H9 (cell line): ENCODE results near the gene ADAMTS6. TPM values are rescaled to one million over a fixed set of nuclear protein-coding genes. Genes with fewer than 3 reads are reported as not detected.

Experiments
- DNase-seq: peaks from one replicate; pipeline ENCODE4 v3.0.0-alpha.2; 2017
- H2AFZ ChIP-seq: one replicate; pipeline ENCODE4 v1.6.1; 2013; ENCODE audit warnings: mild to moderate bottlenecking, low read length, control low read depth, moderate library complexity
- H2AK5ac ChIP-seq: 2 replicates; pipeline ENCODE4 v1.6.1; 2013; ENCODE audit warnings: low read length, control low read depth, mixed read lengths; ENCODE audit not compliant: insufficient read length
- H2BK120ac ChIP-seq: one replicate; pipeline ENCODE4 v1.6.1; 2013; ENCODE audit warnings: low read depth, mild to moderate bottlenecking, low read length, control low read depth, inconsistent platforms; ENCODE audit not compliant: poor library complexity, severe bottlenecking
- H2BK12ac ChIP-seq: 2 replicates; pipeline ENCODE4 v1.6.1; 2013; ENCODE audit warnings: low read length, control low read depth, mixed read lengths, low read depth; ENCODE audit not compliant: insufficient read length
- H2BK15ac ChIP-seq: 2 replicates; pipeline ENCODE4 v1.6.1; 2013; ENCODE audit warnings: low read depth, low read length, control low read depth
- H2BK20ac ChIP-seq: one replicate; pipeline ENCODE4 v1.6.1; 2013; ENCODE audit warnings: low read depth, mild to moderate bottlenecking, low read length, control low read depth, inconsistent platforms; ENCODE audit not compliant: poor library complexity, severe bottlenecking
- H2BK5ac ChIP-seq: 2 replicates; pipeline ENCODE4 v1.6.1; 2013; ENCODE audit warnings: low read length, control low read depth, mixed read lengths; ENCODE audit not compliant: insufficient read length
- H3K14ac ChIP-seq: 2 replicates; pipeline ENCODE4 v1.6.1; 2013; ENCODE audit warnings: low read length, control low read depth; ENCODE audit not compliant: insufficient read depth
- H3K18ac ChIP-seq: 2 replicates; pipeline ENCODE4 v1.6.1; 2013; ENCODE audit warnings: low read depth, mild to moderate bottlenecking, mixed read lengths, low read length, control low read depth; ENCODE audit not compliant: insufficient read length
- H3K23ac ChIP-seq: 2 replicates; pipeline ENCODE4 v1.6.1; 2013; ENCODE audit warnings: low read length, control low read depth, mixed read lengths, low read depth; ENCODE audit not compliant: insufficient read length
- H3K23me2 ChIP-seq: 2 replicates; pipeline ENCODE4 v1.6.1; 2013; ENCODE audit warnings: low read depth, mild to moderate bottlenecking, mixed read lengths, low read length, control low read depth; ENCODE audit not compliant: insufficient read length, poor library complexity, severe bottlenecking
- H3K27ac ChIP-seq: 2 replicates; pipeline ENCODE4 v1.5.1; 2013; ENCODE audit warnings: low read length, control low read depth, mixed read lengths, low read depth; ENCODE audit not compliant: insufficient read length
- H3K27me3 ChIP-seq: 2 replicates; pipeline ENCODE4 v1.6.1; 2013; ENCODE audit warnings: low read length, control low read depth, inconsistent platforms; ENCODE audit not compliant: insufficient read depth
- H3K4ac ChIP-seq: 2 replicates; pipeline ENCODE4 v1.6.1; 2013; ENCODE audit warnings: low read depth, mild to moderate bottlenecking, control low read depth, inconsistent platforms, low read length, moderate library complexity
- H3K4me1 ChIP-seq: 2 replicates; pipeline ENCODE4 v1.6.1; 2013; ENCODE audit warnings: low read length, control low read depth, inconsistent platforms; ENCODE audit not compliant: insufficient read depth
- H3K4me2 ChIP-seq: 2 replicates; pipeline ENCODE4 v1.6.1; 2013; ENCODE audit warnings: low read length, control low read depth, mixed read lengths; ENCODE audit not compliant: insufficient read length, insufficient read depth
- H3K56ac ChIP-seq: 2 replicates; pipeline ENCODE4 v1.6.1; 2013; ENCODE audit warnings: low read depth, mild to moderate bottlenecking, mixed read lengths, low read length, control low read depth; ENCODE audit not compliant: insufficient read length
- H3K79me1 ChIP-seq: 2 replicates; pipeline ENCODE4 v1.6.1; 2013; ENCODE audit warnings: low read depth, mild to moderate bottlenecking, moderate library complexity, low read length, control low read depth, inconsistent platforms; ENCODE audit not compliant: insufficient read depth, poor library complexity, severe bottlenecking
- H3K79me2 ChIP-seq: 2 replicates; pipeline ENCODE4 v1.6.1; 2013; ENCODE audit warnings: low read length, control low read depth, inconsistent platforms; ENCODE audit not compliant: insufficient read depth
- H3K9ac ChIP-seq: 2 replicates; pipeline ENCODE4 v1.6.1; 2013; ENCODE audit warnings: low read length, control low read depth, mixed read lengths; ENCODE audit not compliant: insufficient read length; ENCODE audit errors: extremely low read depth
- H3K9me3 ChIP-seq: one replicate; pipeline ENCODE4 v1.6.1; 2013; ENCODE audit warnings: low read depth, low read length, inconsistent platforms; ENCODE audit not compliant: control insufficient read depth
- H3T11ph ChIP-seq: one replicate; pipeline ENCODE4 v1.6.1; 2013; ENCODE audit warnings: mild to moderate bottlenecking, low read length, control low read depth, inconsistent platforms
- H4K20me1 ChIP-seq: one replicate; pipeline ENCODE4 v1.6.1; 2013; ENCODE audit not compliant: control insufficient read depth, insufficient read length, insufficient read depth
- H4K5ac ChIP-seq: 2 replicates; pipeline ENCODE4 v1.6.1; 2013; ENCODE audit warnings: low read depth, mild to moderate bottlenecking, mixed read lengths, low read length, control low read depth; ENCODE audit not compliant: insufficient read length
- H4K8ac ChIP-seq: replicated peaks from 2 replicates; pipeline ENCODE4 v1.6.1; 2013; ENCODE audit warnings: low read length, control low read depth, mixed read lengths, low read depth; ENCODE audit not compliant: insufficient read length
- H4K91ac ChIP-seq: 2 replicates; pipeline ENCODE4 v1.6.1; 2013; ENCODE audit warnings: low read depth, mild to moderate bottlenecking, moderate library complexity, mixed read lengths, low read length, control low read depth; ENCODE audit not compliant: insufficient read length
- H3K27ac Mint-ChIP-seq, 3 experiments: 2 replicates in 2 of 3; 3 replicates in 1 of 3; pipeline ENCODE4 v1.8.0; 2020 to 2021; ENCODE audit warnings: mixed read lengths in 3 of 3, mild to moderate bottlenecking in 1 of 3, moderate library complexity in 1 of 3
- H3K27me3 Mint-ChIP-seq: 2 replicates; pipeline ENCODE4 v1.8.0; 2021; ENCODE audit warnings: low read depth, mild to moderate bottlenecking, moderate library complexity, mixed read lengths
- H3K36me3 Mint-ChIP-seq, 3 experiments: 2 replicates in 2 of 3; 3 replicates in 1 of 3; pipeline ENCODE4 v1.8.0; 2020 to 2021; ENCODE audit warnings: low read depth in 3 of 3, mixed read lengths in 3 of 3; ENCODE audit not compliant: insufficient read depth in 1 of 3
- H3K4me1 Mint-ChIP-seq, 2 experiments: 2 replicates each; pipeline ENCODE4 v1.8.0; 2020; ENCODE audit warnings: mixed read lengths in 2 of 2
- H3K4me3 Mint-ChIP-seq, 2 experiments: 2 replicates in 1 of 2; 3 replicates in 1 of 2; pipeline ENCODE4 v1.8.0; 2020 to 2021; ENCODE audit warnings: mild to moderate bottlenecking in 2 of 2, mixed read lengths in 2 of 2, moderate library complexity in 1 of 2
- H3K9me3 Mint-ChIP-seq, 2 experiments: 2 replicates in 1 of 2; 3 replicates in 1 of 2; pipeline ENCODE4 v1.8.0; 2020; ENCODE audit warnings: mild to moderate bottlenecking in 2 of 2, mixed read lengths in 2 of 2, moderate library complexity in 1 of 2
- CTCF ChIP-seq: fragments of 200-600 bp; sonication (generic); conservative IDR thresholded peaks from 3 replicates; pipeline ENCODE4 v1.8.0; 2021; ENCODE audit warnings: antibody characterized with exemption, mild to moderate bottlenecking
- total RNA-seq: library from RNA; stranded (reverse); gene quantifications from 2 replicates; pipeline ENCODE4 v1.2.1, GENCODE V29; 2021

ADAMTS6 gene
- total RNA-seq, 1 experiment from 2014 or later, result 0.33 TPM

GRCh38 chr5:65341835-65342234 lies 139.9 kb downstream of the ADAMTS6 start:
- Mint-ChIP-seq H3K36me3 (peaks cover 0 to 22% (median 6%) of the 10 kb centered on the region in 3 experiments; a peak in 5 of 7 replicates), H3K4me1 (no peaks in the 10 kb centered on the region), H3K4me3 (no peak overlapping the region), H3K27ac (no peak overlapping the region), H3K27me3 (no peaks in the 10 kb centered on the region; the same call in 1 of the 2 replicates), H3K9me3 (peaks cover 11 to 16% of the 10 kb centered on the region in 2 experiments)
- Histone ChIP-seq H3K4me2 (no peak overlapping the region), H2AK5ac (no peak overlapping the region), H3K79me1 (no peaks in the 10 kb centered on the region), H3K56ac (no peak overlapping the region), H4K91ac (no peak overlapping the region), H3K18ac (no peak overlapping the region), H2BK120ac (no peak overlapping the region), H3K27me3 (no peaks in the 10 kb centered on the region), H3K9ac (no peak overlapping the region), H4K8ac (no peak overlapping the region), H3K4me1 (no peaks in the 10 kb centered on the region), H3K23ac (no peak overlapping the region), H3K14ac (no peak overlapping the region), H3T11ph (no peak overlapping the region), H3K4ac (no peak overlapping the region), H3K27ac (no peak overlapping the region), H4K5ac (no peak overlapping the region), H3K23me2 (no peaks in the 10 kb centered on the region), H2BK5ac (no peak overlapping the region), H2BK12ac (no peak overlapping the region), H3K9me3 (no peaks in the 10 kb centered on the region), H2AFZ (no peak overlapping the region), H2BK15ac (no peak overlapping the region), H4K20me1 (no peaks in the 10 kb centered on the region), H3K79me2 (no peaks in the 10 kb centered on the region), H2BK20ac (no peak overlapping the region)
- no peak for DNase-seq
- TF ChIP-seq CTCF, result no peak
